Tongue (tissue), 2 donors: ENCODE measurements around the gene RNF220. TPM values are rescaled to one million over a fixed set of nuclear protein-coding genes. Genes with fewer than 3 reads are reported as not detected.
A peak's percentile ranks its signal among the peaks of the same experiment; 100 is the strongest.

Experiments used
- DNase-seq: peaks from one replicate; pipeline ENCODE4 v3.0.0-alpha.2; 2015
- total RNA-seq: library from RNA; depleted of rRNA; stranded (reverse); fragments of >200 nt; gene quantifications from one replicate; pipeline ENCODE4 v1.2.3, GENCODE V29; 2014

Gene RNF220
- 52.0 TPM for total RNA-seq

DNA sequence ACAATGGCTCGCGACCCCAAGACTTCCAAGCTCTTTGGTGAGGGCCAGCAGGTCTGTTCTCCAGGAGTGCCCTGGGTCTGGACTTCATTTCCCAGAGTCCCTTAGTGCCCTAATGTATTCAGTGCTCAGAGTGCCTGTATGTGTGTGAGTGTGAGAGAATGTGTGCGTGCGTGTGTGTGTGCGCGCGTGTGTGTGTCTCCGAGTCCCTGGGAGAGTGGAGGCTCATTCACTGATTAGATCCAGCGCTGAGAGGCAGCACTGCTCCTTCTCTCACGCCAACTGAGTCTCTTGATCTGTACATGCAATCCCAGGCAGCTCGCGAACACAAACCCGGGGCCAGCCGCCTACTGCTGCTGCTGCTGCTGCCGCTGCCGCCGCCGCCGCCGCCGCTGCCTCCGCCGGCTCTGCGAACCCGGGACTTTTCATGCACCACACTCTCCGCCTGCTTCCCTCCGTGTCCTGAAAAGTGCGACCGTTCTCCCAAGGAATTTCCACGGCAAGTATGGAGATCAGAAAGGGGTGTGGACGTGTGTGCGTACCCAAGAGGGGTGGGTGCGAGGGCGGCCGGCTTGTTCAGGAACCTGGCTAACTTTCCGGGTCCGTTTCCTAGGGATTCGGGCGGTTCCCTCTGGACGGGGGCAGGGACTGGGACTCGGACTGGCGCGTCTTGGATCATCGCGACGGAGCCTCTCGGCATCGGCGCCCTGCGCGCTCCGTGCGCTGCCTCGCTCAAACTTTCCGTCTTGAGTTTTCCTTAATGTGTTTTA, at the start of gene RNF220:
RNF220 (plus strand) TSS at position 225 of the 767 bp plus-strand sequence.
- peak; percentile 79 for DNase-seq

DNA sequence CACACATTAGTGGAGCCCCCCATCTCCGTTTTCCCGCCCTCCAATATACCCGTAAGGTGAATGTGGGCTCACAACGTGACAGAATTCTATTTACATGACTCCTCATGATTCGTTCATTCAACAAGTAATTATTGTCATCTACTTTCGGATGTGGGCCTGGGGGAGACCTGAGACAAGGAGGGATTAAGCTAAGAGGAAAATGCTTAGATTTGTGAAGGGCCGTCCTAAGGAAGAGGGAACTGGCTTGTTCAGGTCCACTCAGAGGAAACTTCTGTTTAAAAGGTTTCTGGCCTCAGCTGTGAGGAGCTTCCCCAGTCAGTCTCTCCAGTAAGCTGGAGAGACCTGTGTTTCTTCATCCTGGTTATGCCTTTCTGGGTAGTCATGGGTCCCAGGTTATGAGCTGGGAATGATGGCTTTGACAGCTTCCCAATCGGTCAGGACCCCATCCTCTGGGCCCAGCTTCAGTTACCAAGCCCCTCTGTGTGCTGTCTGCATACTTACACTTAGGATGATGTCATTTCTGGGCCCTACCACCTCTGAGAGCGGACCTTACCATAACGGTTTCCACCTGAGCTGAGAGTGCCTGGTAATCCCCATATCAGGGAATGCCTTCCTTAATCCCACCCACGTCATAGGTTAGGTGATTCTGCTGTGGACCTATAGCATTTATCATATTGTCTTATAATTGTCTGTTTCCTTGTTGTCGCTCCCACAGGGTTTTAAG, 49.3 kb upstream of the RNF220 start:
- DNase-seq = no peak

DNA sequence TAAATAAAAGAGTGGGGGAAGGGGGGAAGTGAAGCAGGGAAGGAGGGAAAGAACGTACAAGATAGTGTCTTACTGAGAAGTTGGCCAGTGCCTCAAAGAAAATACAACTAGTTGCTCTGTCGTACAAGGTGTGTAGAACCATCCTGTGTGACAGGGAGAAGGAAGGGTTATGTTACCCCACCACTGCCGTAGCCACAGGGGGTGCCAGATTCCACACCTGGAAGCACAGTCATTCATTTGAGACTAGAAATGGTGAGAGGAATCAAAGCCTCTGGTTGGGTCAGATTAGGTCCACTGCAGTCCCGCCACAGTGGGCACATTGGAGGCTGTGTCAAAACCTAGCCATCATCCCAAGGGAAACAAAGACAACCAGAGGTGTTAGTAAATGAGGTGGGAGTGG, 47.3 kb upstream of the RNF220 start:
- no peak for DNase-seq

DNA sequence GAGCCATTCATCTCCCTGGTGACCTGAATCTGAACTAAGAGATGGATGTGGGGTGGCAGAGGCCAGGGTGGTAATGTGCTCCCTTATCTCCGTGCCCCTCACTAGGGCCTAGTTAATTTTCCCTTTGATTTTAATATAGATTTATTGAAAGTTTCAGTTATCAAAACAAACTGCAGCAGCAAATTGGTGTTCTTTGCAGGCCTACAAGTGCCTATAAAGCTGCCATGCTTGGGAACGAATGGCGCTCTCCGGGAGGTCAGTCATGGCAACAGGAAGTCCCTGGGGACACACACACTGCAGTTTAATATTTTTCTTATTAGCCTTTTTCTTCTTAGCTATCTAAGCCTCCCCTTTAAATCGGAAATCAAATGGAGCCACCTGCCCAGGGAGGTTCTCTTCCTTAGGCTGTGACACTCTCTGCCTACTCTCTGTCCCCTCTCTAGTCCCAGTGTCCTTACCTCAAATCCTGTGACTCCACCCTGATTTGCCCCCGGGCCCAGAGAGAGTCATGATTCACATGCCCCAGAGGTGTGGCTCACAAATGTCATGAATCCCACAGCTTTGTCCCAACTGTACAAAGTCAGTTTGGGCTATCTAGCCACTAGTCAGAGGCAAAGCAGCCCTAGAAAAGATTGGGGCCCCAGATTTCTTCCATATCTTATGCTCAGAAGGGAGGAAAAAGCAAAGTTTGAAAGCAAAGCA, 45.7 kb upstream of the RNF220 start:
- no peak for DNase-seq

DNA sequence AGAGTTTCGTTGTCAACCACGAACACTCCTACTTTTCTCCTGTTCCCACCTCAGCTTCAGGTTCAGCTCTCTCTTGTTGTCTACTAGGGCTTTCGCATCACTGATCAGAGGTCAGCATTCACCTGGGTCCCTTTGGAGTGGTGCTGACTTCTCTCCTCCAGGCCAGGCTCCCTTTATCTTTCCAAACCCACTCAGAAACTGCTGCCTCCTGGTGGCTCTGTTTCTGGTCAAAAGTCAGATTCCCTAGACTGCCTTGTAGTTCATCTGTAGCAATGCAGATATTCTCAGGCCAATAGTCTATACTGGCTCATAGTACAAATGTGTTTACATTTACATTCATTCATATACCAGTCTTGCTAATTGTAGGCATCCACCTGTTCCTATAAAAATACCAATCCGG, 43.6 kb upstream of the RNF220 start:
- no peak for DNase-seq

DNA sequence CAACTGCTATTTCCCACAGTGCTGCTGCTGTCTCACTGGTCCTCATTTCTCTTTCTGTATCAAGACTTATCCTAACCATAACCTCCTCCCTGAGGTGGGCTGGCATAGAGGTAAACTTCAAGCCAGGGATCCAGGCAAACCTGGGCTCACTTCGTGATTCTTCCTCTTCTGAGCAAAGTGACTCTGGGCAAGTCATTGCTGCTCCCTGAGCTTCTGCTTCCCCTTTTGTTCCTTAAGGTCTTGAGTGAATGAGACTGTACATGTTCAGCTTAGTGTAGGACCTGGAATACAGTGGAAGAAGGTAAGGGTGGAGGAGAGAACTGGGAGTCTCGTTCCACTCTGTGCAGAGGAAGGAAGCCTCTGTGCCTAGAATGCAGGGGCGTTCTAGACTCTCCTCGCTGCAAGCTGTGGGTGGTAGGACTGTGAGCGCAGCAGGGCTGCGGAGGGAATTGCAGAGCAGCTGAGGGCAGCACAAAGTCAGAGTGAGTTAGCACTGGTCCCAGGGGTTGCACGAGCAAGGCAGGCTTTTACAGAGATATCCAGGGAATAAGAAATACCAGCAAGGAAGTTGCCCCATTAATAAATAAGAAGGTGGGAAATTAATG, 38.6 kb upstream of the RNF220 start:
- no peak for DNase-seq

DNA sequence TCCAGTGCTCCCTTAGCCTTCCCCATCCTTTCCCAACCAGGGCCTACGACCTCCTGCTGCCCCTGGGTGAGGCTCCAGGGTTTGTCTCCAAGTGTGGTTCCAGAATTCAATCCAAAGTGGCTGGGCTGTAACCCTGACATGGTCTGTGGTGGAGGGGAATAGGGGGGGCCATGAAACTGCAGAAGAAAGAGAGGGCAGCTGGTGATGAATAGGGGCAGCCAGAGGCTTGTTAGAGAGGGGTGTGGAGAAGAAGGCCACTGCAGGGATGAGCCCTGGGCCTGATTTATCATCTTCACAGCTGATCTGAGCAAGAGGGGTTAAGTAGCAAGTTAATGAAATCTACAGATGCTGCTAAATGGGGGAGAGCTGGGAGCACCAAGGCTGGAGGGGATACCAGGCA, 37.1 kb upstream of the RNF220 start:
- no peak for DNase-seq

DNA sequence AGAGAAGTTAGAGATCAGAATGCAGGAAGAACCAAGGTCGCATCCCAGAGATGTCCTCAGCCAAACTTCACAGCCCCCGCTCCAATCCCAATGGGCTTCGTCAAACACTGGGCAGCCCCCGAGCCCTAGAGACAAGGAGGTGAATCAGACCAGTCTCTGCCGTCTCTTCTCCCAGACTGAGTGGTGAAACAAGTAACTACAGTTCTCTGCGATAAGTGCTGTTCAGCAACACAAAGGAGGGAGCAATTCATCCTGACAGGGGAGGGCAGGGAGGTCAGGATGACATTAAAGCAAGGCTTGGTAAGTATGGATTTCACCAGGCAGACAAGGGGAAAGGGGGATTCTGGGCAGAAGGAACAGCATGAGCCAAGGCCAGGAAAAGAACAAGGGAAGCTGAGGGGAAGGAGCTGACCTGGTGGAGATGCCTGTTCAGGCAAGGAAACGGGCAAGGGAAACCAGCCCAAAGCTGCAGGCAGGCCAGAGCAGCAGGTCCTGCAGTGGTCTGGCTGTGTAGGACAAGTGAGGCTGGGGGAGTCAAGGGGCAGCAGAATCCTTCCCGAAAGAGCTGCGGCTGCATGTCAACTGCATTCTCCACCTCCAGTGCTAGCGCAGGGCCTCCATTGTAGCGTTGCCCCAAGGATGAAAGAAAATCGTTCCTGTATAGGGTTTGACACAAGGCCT, 36.4 kb upstream of the RNF220 start:
- DNase-seq = no peak

DNA sequence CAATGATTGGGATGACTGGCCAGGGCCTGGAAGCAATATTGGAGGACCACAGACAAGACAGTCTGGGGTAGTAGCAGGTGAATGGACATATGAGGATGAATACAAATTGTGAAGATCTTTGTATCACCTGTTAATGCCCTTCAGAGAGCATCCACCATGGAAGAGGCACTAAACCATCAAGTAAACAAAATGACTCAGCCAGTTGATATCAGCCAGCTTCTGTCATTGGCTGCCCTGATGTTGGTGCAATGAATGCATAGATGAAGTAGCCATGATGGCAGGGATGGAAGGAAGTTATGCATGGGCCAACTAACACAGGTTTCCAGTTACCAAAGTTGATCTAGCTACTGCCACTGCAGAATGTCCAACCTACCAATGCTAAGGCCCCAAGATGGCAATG, 33.8 kb upstream of the RNF220 start:
- no peak for DNase-seq

DNA sequence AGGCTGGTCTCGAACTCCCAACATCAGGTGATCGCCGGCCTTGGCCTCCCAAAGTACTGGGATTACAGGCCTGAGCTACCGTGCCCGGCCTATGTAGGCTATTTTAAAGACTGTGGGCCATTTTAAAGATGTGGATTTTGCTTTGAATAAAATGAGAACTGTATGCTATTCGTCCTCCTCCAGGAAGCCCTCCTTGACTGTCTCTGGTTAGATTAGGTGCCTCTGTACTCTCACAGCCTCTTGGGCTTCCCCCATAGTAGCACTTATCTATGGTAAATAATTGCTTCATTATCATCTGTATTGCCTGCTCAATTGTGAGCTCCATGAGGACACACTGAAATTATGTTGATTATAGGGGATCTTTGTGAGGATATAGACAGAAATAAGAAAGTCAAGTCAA, 29.5 kb upstream of the RNF220 start:
- DNase-seq = no peak

DNA sequence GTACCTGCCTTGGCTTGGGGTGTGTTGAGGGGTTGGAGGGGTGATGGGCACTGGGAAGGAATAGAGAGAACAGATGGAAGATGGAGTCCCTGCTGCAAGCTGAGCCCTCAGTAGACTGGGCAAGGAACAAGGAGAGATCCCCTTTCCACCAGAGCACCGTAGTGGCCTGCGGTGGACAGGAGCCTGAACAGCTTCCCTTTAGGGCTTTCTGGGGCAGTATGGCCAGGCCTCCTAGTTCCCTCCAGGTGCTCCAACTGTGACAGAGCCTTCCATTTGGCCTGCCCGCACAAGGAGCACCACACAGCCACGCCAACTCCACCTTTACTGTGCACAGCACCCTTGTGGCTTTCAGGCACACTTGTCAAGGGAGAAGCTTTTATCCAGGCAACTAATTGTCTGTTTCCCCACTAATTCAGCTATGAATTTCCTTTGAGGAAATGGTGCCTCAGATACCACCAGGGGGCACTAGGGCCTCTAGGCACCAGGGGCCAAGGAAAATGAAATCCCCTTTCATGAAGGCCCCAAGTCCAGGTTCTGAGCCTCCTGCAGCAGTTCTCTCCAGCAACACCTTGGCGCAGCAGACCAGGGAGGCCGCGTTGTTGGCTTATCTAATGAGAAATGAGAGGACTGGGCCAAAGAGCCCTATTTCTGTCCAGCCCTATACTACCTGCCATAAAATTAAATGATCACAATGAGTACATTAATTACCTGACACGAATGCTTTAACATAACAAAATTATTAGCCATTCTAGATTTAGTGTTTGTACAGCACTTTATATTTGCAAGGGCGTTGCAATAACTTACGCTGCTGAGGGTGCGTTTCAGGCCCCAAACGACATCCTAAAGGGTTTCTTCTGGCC, 26.9 kb upstream of the RNF220 start:
- DNase-seq = peak; percentile 63

DNA sequence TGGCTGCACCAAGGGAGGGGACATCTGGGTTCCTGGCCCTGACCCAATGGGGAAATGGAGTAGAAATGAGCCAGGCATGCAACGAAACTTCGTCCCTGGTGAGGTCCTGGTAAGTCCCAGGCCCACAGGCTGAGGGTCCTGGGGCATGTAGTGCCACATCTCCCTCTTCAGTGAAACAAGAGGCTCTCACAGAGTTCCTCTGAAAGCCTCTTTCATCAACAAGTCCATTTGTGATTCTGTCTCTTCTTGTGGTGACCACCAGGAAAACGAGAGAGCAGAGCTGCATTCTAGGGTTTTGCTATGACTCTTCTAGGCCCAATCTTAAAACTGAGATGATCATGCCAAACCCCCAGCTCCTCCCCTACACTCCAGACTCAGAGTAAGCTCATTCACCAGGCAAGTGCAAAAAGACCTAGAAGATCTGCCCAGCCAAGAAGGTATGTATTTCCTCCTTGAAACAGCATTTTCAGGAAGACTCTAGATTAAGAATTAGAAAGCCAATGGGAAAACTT, 24.3 kb upstream of the RNF220 start:
- DNase-seq = no peak

DNA sequence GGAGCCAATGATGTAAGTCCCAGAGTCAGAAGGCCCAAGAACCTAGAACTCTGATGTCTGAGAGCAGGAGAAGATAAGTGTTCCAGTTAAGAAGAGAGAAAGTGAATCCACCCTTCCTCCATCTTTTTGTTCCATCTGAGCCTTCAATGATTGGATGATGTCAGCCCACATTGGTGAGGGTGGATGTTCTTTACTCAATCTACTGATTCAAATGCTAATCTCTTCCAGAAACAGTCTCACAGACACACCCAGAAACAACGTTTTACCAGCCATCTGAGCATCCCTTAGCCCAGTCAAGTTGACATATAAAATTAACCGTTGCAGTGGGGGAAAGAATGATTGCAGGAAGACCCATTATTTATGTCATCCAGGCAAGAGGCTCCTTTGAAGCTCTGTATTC, 16.5 kb upstream of the RNF220 start:
- DNase-seq = no peak

DNA sequence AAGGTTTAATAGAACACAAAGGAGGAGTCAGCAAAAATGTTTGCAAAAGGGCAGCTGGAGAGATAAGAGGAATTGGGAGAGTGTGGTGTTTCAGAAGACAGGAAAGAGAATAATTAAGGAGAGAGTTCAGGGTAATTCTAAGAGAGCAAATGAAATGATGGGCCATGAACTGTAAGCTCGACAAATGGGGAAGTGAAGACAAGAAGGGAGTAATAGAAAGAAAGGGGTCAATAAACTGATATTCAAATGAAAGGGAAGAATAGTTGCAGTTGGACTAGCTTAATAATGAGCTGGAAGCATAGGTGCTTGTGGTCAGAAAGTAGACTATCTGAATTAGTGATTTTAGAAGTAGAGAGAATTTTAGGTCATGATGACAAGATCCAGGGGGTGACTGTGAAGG, 15.6 kb upstream of the RNF220 start:
- no peak for DNase-seq

DNA sequence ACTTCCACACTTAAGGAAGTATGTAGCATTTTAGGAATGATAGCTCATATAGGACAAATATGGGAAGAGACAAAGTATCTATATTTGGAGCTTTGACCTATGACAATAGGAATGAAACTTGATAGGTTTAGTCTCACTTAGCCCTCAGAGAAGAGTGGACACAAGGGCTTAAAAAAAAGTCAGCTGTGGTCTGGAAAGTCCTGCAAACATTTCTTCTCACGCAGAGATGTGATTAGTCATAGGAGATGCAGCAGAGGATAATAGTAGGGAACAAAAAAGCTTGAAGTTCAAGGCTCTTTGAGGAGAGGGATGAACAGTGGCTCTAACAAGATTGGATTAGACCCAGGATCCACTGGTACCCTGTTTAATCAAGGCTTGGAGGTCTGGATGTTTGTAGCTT, 14.8 kb upstream of the RNF220 start:
- DNase-seq = no peak

DNA sequence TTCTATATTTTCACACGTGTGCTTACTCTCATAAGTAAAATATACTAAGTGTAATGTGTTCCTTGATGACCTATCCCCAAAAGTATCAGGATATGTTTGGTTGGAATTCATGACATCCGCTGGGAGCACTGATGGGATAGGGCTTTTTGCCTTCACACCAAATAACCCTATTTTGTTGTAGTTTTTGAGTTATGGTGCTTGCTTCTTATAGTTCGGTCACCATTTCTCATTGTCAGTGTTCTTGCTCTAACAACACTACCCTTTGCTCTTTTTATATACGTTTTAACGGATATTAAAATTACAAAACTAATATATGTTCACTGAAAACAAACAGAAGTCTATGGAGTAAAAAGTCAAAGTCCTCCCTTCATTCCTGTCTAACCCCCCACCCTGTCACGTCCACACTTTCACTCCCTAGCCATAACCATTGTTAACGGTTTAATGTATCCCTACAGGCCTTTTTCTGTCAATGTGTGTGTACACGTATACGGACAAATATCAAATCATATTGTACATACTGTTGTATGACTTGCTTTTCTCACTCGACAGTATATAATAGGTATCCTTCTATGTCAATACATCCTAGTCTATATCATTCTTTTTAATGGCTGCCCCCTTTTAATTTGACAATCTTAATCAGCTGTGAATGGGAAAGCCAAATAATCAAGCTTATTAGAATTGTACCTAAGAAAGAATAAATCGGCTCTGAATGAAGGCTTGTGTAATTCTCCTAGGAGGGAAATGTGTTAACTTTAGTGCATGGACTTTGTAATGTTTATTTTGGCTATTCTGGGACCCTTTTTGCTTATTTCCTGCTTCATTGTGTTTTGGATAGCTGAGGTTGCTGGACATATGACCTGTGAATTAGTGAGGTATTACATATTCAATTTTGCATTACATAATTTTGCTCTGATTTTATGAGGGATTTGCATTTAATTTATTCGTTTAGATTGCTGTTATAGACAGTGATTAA, 3.5 kb upstream of the RNF220 start:
- no peak for DNase-seq

DNA sequence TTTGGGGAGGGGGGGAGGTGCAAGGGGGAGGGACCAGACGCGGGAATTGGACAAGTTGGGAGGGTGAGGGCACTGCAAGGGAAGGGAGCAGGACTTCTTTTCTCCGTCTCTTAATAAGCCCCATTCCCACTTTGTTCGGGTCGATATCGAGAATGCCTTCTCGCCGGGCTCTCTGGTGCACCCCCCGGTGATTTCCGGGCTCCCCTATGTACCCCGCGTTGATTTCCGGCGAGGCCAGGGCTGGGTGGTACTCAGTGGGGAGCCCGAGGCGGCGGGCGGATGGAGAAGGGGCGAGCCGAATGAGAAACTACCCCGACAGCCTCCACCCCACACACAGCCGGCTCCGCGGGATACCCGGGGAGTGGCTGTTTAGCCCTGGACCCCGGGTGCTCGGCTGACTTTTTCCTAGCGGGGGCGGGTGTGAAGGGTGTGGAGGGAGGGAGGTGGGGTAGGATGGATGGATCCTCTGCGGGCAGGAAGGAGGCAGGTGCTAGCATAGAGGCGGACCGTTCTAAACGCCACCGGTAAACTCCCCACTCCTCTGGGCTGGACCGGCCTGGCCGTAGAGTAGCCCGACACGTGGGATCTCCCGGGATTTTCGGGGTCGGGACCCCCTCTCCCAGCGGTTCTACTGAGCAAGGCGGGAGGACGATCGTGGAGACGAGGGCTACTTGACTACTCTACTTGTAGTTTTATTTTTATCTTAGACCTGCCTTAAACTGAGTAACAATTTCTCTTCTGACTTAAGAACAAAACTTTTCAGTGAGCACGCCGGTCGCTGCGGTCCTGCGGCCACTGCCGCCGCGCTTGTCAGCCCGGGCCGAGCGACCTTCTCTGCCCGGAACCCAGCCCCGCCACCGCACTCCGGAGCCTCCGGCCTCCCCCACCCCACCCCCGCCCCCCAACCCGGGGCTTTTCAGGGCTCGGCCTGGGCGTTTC, 1.0 kb downstream of the RNF220 start:
- DNase-seq = no peak

DNA sequence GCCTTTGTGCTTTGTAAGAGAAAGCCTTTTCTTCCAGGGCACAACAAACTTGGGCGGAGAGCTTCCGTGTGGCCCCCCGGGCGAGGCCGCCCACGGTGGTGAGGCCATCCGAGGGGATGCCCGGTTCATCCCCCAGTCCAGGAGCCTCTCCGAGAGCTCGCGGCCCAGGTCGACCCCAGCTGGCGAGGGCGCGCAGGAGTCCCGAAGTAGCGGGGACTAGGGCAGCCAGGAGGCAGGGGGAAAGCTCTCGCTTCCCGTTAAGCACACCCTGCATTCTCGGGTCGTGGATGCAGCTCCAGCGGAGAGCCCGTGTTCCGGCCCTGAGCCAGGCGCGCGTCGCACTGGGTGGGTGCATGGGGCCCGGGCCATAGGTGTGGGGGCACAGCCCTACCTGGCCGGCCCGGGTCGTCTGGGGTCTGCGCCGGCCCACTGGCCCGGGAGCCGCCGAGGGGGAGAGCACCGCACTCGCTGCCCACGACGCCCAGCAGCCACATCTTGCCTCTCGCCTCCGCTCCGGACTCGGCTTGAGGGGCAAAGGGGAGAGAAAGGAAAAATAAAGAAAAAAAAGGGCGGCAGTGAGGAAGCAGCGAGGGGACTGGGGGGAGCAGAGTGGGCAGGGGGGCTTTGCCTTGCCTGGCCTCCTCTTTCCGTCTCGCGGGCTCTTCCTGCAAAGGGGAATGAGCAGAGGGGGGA, 1.8 kb downstream of the RNF220 start:
- DNase-seq = no peak
